NK-92 treated with Interleukin-12 subunit alpha and Interleukin-12 subunit beta, amount 100 ng/mL, for 24 hours (cell line): ENCODE data around the gene TIMP3.

ENCODE experiments used
- DNase-seq: peaks from one replicate; lab custom pipeline; 2025; lab: John Stamatoyannopoulos, UW

The TIMP3 gene

DNA sequence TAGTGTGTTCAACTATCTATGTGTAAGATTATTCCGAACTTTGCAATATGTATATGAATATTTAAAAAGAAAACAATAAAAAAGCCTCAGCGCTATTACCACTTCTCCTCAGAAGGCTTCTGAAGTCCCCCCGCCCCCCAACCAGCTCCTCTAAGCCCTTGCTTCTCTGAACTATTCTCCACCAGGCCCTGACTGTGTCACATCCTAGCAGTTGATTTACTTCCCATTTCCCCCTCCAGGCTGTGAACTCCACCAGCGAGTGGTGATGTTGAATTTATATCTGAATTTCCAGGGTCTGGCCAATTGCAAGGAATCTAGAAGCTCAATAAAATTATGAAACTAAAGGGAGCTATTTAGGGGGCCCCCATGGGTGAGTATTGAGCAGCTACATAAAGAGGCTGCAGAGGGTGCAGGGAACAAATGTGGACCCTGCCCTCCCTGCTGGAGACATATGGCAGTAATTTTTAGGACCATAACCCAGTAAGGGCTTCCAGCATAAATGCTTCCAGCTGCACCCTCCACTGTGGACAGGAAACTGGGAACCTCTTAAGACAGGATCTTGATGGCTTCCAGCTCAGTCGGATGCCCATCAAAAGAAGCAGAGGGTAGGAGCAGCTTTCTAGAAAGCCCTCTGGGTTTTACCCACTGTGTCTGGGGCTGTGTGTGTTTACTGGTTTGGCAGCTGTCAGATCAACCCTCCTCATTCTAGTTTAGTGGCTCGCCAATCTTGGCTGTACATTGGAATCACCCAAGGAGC is 81.4 kb downstream of the TIMP3 start:
- DNase-seq = no peak

DNA sequence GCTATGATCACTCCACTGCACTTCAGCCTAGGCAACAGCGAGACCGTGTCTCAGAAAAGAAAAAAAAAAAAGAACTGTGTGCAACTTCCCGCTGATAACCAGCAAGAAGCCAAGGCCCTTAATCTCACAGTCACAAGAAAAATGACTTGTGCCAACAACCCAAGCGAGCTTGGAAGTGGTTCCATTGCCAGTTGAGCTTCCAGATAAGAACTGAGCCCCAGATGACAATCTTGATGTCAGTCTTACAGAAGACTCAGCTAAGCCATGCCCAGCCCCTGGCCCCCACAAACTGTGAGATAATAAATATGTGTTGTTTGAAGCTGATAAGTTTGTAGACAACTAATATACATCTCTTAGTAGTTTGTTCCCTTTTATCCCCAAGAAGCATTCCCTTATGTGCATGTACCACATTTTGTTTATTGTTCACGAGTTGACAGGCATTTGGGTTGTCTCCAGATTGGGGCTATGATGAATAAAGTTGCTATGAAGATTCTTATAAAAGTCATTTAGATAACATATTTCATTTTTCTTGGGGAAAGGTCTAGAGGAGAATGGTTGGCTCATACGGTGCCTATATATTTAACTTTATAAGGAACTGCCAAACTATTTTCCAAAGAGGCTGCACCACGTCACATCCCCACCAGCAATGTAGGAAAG is 85.9 kb downstream of the TIMP3 start:
- no peak for DNase-seq

DNA sequence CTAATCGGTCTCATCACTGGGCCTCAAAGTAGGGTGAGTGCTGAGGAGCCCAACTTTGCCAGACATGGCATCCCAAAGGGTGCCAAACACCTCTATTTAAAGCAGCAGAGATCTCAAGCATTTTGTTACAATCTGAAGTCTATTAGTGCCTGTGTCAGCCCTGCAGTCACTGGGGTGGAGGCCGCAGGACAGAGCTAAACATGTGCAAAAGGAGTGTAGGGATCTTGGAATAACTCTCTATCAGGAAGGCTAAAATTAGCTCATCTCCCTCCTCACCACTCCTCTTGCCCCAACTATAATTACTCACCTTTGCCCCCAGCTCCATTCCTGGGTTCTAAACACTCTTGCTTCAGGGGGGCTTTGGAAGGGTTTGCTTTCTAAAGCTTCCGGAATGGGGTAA is 87.5 kb downstream of the TIMP3 start:
- DNase-seq = no peak

DNA sequence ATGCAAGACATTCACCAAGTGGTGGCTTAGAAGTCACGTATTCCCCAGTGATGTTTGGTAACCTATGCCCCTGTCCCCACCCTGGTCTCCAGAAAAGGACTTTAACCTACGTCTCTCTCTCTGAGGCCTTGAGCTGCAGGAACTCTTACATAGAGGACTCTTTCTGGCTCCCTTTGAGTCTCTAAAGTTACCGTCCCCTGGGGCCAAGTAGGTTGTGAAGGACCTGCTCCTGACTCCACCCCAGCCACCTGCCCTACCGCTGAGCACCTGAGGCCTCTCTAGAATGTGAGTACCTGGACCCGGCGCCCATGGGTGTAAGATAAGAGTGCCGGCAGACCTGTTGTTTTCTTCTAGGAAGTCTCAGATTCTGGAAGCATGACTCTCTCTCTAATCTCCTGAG is 95.4 kb downstream of the TIMP3 start:
- no peak for DNase-seq

DNA sequence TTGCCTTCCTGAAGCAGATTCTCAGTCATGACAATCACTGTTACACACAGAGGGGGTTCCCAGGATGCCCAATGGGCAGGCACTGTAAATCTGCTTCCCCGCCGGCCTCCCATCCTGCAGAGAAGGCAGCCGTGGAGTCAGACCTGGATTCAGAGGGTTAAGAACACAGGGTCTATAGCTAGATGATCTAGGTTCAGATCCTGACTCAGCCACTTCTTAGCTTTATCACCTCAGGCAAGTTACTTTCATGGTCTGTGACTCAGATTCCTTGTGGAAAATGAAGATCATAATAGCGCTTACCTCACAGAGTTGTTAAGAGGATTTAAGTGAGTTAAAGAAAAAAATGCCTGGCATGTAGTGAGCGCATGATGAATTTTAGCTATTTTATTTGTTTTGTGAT is 95.9 kb downstream of the TIMP3 start:
- no peak for DNase-seq

DNA sequence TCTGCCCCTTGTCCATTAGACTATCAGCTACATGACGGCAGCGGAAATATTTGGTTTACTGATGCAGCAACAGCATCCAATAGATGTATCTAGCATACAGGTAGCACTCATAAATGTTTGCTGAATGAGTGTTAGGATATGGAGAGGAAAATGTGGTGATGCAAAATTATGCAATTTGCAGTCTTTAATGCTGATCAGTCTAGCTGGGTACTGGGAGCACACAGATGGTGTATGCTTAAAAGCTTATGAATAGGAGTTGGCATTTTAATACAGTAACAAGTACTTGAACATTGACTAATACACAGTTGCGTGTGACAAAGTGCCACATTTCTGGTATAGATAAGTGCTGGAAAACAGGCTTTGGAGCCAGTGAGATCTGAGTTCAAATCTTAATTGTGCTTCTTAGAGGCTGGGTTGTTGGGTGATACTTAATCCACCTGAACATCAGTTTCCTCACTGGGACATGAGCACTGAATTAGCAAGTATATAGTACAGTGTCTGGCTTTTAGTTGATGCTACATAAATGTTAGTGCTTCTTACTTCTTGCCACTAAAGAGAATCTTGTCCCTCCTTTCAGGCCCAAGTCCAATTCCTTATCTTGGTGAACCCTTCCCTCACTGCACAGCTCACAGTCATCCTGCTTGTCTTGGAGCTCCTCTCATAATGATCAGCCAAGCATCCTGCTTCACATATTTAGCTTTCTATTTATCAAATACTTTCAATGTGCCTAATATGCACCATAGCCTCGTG is 99.6 kb downstream of the TIMP3 start:
- DNase-seq = no peak

DNA sequence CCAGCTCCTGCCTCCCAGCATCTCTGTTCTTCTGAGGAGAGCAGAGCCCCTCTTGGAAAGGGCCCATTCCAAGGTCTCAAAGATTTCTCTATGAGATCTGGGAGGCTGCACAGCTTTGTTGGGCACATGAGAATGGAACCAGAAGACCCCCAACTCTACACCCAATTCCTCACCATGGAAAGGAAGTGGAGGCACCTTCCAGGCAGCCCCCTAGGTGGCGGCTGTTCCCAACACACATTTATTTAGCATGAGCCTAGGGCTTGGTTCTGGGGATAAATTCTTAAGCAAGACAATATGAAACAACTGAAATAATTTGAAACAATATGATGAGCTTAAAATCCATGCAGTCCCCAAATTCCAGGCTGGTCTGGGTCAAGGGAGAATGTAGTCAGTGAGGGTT is 100.4 kb downstream of the TIMP3 start:
- DNase-seq = no peak

DNA sequence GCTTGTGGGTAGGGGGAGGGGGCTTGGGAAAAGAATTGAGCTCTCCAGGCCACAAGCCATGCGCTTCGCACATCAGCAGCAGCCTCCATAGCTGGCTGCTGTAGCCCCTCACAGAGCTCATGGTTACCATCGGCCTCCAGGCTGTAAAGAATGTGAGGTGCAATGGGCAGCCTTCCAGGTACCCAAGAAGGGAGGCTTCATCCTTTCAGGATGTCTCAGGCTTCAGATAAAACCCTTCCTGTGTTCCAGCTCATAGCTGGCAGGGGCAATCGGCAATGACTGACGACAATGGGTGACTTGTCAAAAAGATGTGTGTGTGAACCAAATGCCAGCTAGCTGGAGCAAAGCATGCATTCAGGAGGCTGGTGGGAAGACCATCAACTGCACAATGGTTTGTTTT is 102.0 kb downstream of the TIMP3 start:
- DNase-seq = no peak

DNA sequence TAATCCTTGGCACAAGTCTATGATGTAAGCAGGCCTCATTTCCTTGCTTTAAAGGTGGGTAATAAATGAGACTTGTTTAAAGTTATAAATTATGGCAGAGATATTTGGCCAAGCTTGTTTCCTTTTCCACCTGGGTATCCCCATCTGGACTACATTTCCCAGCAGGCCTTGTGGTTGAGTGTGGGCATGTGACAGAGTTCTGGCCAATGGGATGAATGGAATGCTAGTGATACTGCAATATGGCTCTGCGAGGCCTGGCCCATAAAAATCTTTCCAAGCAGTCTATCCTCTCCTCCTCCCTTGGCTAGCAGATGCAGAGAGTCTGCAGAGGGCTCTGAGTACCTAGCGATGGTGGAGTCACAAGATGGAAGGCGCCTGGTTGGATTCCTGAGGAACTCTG is 102.5 kb downstream of the TIMP3 start:
- no peak for DNase-seq

DNA sequence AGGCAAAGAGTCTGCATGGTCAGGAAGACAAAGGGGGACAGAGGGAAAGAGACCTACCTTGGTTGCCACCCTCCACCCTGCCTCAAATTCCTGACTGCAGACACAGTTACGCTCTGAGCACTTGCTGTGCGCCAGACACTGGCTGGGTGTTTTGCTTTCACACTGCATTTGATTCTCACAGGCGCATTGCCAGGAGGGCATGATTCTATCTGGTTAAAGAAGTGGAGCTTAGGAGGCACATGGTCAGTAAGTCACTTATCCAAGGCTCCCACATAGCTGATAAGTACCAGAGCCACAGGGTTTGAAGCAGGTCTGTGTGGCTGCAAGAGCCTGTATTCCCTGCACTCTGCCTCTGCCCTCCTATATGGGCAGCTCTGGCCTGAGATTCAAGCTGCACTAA is 103.9 kb downstream of the TIMP3 start:
- DNase-seq = no peak

DNA sequence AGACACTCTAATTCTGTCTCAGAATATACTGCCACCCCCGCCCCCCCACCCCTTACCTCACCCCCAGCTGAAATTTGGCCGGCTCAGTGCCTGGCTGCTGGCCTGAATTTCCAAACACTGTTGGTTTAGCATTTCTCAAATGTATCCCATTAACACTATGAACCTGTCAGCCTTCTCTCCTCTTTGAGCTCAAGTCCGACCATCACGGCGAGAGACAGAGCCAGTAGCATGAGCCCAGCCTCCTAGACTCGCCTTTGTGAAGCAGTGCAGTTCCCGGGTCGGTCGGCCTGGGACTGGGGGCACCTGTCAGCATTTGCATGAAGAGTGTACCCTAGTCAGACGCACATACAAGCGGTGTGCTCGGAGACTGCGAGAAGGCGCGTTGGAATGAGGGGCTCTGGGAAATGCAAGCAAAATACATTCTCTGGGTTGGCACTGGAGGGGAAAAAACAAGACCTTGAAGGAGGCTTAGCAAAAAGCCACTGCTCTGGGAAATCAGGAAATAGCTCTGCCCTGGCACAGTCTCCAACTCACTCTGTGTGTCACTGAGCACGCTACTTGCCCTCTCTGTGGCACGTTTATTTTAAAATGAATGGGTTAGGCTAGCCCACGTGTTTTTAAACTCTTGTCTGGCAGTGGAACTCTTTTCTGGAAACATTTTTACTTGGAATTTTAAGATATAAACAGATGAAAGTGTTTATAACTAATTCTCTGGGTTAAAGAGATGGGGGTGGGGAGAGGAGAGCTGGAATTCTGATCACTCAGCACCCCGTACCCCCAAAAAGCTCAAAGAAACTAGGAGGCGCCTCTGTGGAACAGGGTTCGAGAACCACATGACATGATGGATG is 108.3 kb downstream of the TIMP3 start:
- no peak for DNase-seq

DNA sequence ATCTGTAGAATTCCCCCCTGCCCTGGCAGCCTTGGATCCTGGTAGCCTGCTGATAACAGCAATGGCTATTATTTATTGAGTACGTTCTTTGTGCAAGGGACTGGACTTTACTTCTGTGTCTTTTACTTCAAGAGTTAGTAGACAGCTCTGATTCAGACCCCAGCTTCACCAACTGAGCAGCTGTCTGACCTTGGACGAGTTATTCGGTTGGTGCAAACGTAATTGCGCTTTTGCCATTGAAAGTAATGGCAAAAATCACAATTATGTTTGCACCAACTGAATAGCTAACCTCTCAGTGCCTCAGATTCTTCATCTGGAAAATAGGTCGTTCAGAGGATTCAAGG is 108.9 kb downstream of the TIMP3 start:
- DNase-seq = no peak

DNA sequence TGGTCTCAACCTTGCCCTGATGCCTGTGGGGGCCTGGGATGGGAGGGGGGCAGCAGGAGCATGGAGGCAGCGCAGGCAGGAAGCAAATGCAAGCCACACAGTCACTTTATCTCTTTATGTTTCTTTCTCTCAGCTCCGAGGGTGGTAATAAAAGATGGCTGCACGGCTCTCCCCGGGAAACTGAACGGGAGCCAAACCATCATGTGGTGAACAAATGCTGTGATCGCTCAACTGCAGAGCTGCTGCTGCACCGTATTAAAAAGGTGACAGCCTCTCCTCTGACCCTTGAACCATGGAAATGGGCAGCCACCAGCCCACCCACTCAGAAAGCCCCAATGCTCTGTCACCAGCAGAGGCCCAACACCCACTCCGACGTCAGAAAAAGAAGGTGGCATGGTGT is 110.0 kb downstream of the TIMP3 start:
- DNase-seq = no peak
